ENCODE data around the gene SMAD3.

DNA sequence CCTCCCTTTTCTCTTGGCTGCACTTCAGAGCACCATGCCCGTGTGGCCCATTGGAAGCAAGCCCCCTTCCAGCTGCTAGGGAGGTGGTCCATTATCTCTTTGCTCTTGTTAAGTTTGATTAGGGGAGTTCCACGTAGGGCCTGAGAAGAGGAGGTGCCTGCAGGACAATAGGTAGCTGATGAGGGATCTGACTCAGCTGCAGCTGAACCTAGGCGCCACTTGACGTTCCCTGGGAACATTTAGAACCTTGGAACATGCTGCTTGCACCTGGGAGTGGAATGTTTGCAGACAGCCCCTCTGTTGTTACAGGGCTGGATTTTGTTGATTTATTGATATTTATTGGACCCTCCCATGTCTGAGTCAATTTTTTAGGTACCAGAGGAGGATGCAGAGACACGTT is 4.7 kb downstream of the SMAD3 start:
- TF ChIP-seq POLR2A (IDR thresholded peaks at IDR 0.05; ENCODE audit: low read depth) (no peak), POLR2AphosphoS5 (IDR thresholded peaks at IDR 0.05) (no peak), EP300 (IDR thresholded peaks at IDR 0.05) (no peak)
- TF ChIP-seq, protein P1, sequence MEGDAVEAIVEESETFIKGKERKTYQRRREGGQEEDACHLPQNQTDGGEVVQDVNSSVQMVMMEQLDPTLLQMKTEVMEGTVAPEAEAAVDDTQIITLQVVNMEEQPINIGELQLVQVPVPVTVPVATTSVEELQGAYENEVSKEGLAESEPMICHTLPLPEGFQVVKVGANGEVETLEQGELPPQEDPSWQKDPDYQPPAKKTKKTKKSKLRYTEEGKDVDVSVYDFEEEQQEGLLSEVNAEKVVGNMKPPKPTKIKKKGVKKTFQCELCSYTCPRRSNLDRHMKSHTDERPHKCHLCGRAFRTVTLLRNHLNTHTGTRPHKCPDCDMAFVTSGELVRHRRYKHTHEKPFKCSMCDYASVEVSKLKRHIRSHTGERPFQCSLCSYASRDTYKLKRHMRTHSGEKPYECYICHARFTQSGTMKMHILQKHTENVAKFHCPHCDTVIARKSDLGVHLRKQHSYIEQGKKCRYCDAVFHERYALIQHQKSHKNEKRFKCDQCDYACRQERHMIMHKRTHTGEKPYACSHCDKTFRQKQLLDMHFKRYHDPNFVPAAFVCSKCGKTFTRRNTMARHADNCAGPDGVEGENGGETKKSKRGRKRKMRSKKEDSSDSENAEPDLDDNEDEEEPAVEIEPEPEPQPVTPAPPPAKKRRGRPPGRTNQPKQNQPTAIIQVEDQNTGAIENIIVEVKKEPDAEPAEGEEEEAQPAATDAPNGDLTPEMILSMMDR (IDR thresholded peaks at IDR 0.05): no peak

All from esophagus muscularis mucosa (tissue), 4 donors.